BJ (cell line): ENCODE data around the gene OR9G1. TPM values are rescaled to one million over a fixed set of nuclear protein-coding genes. Genes with fewer than 3 reads are reported as not detected.

Experiments
- CTCF ChIA-PET: fragments of 350-600 bp; formaldehyde crosslinking; extraction: SDS; loops from one replicate; lab custom pipeline; 2021; ENCODE audit warnings: antibody characterized with exemption, inconsistent platforms; lab: Yijun Ruan, JAX
- POLR2A ChIA-PET: fragments of 300-600 bp; sonication (Branson Sonifier 250); formaldehyde crosslinking; extraction: SDS; loops from one replicate; lab custom pipeline; 2021; ENCODE audit warnings: antibody characterized with exemption; lab: Charles Lee
- DNase-seq: peaks from one replicate; pipeline ENCODE4 v3.0.0-alpha.2; 2011; ENCODE audit warnings: low read depth
- H3K27me3 ChIP-seq: 2 replicates; pipeline ENCODE4 v1.6.0; 2011; ENCODE audit warnings: low read length; ENCODE audit not compliant: control insufficient read depth, insufficient read depth
- H3K36me3 ChIP-seq: 2 replicates; pipeline ENCODE4 v1.5.1; 2011; ENCODE audit warnings: low read length; ENCODE audit not compliant: control insufficient read depth, insufficient read depth
- H3K4me3 ChIP-seq: 2 replicates; pipeline ENCODE4 v1.5.1; 2011; ENCODE audit warnings: low read depth, mild to moderate bottlenecking, control low read depth, low read length
- polyA plus RNA-seq: library from polyadenylated mRNA; depleted of rRNA; stranded (reverse); fragments of >200 nt; gene quantifications from 2 replicates; pipeline ENCODE4 v1.2.3, GENCODE V29; 2011
- TF ChIP-seq, protein P1 (sequence below): IDR thresholded peaks from 2 replicates; pipeline ENCODE4 v1.5.1; 2011; ENCODE audit warnings: low read depth, mild to moderate bottlenecking, control low read depth, inconsistent platforms, low read length, moderate library complexity; ENCODE audit not compliant: insufficient read depth

OR9G1 gene
- polyA plus RNA-seq, 1 experiment = not detected

DNA sequence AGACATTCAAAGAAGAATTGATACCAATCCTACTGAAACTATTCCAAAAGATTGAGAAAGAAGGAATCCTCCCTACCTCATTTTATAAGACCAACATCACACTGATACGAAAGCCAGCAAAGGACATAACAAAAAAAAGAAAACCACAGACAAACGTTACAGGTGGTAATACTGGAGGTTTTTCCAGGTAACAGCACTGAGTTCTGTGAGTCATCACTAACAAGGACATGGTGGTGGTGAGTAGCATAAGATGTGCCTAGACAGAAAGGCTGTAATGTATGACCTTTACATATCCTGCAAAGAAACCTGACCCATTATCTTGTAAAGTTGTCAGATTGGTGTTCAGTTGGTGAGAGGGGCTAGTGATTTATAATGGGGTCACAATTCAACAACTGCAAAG is 15.3 kb downstream of the OR9G1 start:
- H3K36me3 ChIP-seq = no peaks in the 10 kb centered on the region
- no peak overlapping the region for H3K4me3 ChIP-seq
- H3K27me3 ChIP-seq = no peaks in the 10 kb centered on the region
- TF ChIP-seq, protein P1, sequence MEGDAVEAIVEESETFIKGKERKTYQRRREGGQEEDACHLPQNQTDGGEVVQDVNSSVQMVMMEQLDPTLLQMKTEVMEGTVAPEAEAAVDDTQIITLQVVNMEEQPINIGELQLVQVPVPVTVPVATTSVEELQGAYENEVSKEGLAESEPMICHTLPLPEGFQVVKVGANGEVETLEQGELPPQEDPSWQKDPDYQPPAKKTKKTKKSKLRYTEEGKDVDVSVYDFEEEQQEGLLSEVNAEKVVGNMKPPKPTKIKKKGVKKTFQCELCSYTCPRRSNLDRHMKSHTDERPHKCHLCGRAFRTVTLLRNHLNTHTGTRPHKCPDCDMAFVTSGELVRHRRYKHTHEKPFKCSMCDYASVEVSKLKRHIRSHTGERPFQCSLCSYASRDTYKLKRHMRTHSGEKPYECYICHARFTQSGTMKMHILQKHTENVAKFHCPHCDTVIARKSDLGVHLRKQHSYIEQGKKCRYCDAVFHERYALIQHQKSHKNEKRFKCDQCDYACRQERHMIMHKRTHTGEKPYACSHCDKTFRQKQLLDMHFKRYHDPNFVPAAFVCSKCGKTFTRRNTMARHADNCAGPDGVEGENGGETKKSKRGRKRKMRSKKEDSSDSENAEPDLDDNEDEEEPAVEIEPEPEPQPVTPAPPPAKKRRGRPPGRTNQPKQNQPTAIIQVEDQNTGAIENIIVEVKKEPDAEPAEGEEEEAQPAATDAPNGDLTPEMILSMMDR = no peak
- no peak for DNase-seq
- ChIA-PET POLR2A (no interaction called here), CTCF (no interaction called here)

- DNase-seq = no peak
- H3K36me3 ChIP-seq = no peaks in the 10 kb centered on the region
- no peak overlapping the region for H3K4me3 ChIP-seq
- CTCF ChIA-PET = no interaction called here
- POLR2A ChIA-PET = no interaction called here
- H3K27me3 ChIP-seq = no peaks in the 10 kb centered on the region
- TF ChIP-seq, protein P1 = no peak
Observed at GRCh38 chr11:56716379-56716854, 17.5 kb downstream of the OR9G1 start.

DNA sequence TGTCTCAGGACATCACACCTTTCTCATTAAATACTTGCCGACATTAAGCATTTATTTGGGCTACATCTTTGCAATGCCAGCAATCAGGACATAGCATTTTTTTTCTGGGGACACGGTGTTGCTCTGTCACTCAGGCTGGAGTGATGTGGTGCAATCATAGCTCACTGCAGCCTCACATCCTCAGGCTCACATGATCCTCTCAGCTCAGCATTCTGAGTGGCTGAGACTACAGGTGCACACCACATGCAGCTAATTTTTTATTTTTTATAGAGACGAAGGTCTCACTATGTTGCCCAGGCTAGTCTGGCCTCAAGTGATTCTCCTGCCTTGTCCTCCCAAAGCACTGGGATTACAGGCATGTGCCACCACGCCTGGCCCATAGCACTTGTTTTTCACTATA is 21.6 kb downstream of the OR9G1 start:
- ChIA-PET POLR2A (no interaction called here), CTCF (no interaction called here)
- DNase-seq = no peak
- no peaks in the 10 kb centered on the region for H3K27me3 ChIP-seq
- TF ChIP-seq, protein P1 = no peak
- H3K36me3 ChIP-seq = no peaks in the 10 kb centered on the region
- no peak overlapping the region for H3K4me3 ChIP-seq

DNA sequence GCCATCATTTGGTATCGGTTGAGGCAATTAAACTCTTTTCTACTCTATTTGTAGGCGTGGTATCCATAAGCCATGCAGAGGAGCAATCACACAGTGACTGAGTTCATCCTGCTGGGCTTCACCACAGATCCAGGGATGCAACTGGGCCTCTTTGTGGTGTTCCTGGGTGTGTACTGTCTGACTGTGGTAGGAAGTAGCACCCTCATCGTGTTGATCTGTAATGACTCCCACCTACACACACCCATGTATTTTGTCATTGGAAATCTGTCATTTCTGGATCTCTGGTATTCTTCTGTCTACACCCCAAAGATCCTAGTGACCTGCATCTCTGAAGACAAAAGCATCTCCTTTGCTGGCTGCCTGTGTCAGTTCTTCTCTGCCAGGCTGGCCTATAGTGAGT is 41.2 kb downstream of the OR9G1 start:
- H3K36me3 ChIP-seq = no peaks in the 10 kb centered on the region
- POLR2A ChIA-PET = no interaction called here
- no peak for DNase-seq
- H3K27me3 ChIP-seq = no peaks in the 10 kb centered on the region
- CTCF ChIA-PET = no interaction called here
- no peak overlapping the region for H3K4me3 ChIP-seq
- TF ChIP-seq, protein P1 = no peak

- no peak overlapping the region for H3K4me3 ChIP-seq
- no peaks in the 10 kb centered on the region for H3K36me3 ChIP-seq
- POLR2A ChIA-PET = no interaction called here
- DNase-seq = no peak
- TF ChIP-seq, protein P1 = no peak
- H3K27me3 ChIP-seq = no peaks in the 10 kb centered on the region
- CTCF ChIA-PET = no interaction called here
Observed at GRCh38 chr11:56740886-56741285, 42.0 kb downstream of the OR9G1 start.
